Panc1 (cell line): Measurements from ENCODE around the gene HELLS.

ENCODE experiments used
- CTCF ChIP-seq: fragments of 450-650 bp; IDR thresholded peaks from 2 replicates; pipeline ENCODE4 v1.5.1; 2017; ENCODE audit warnings: mild to moderate bottlenecking
- POLR2AphosphoS5 ChIP-seq: IDR thresholded peaks from 2 replicates; pipeline ENCODE4 v1.6.1; 2012; ENCODE audit warnings: mild to moderate bottlenecking, low read depth, low read length, moderate library complexity
- SIN3A ChIP-seq: IDR thresholded peaks from 2 replicates; pipeline ENCODE4 v1.6.1; 2012; ENCODE audit warnings: low read depth, mild to moderate bottlenecking, low read length, moderate library complexity, borderline replicate concordance; ENCODE audit not compliant: insufficient read depth
- TCF7L2 ChIP-seq: IDR thresholded peaks from 2 replicates; pipeline ENCODE4 v1.6.1; 2011; ENCODE audit warnings: mild to moderate bottlenecking, low read depth, low read length, inconsistent platforms

- TF ChIP-seq CTCF (peak; percentile 69), SIN3A (no peak), POLR2AphosphoS5 (no peak), TCF7L2 (no peak)
These were observed 84.6 kb downstream of the HELLS start for GRCh38 chr10:94630017-94630688.
